Brain microvascular endothelial cell (primary cell): ENCODE measurements around the gene PFKFB3.

Experiments used
- DNase-seq: peaks from one replicate; pipeline ENCODE4 v3.0.0-alpha.2; 2020
- H3K27ac ChIP-seq: fragments of 250-450 bp; sonication (Bioruptor Pico); 2 replicates; pipeline ENCODE4 v1.5.1; 2020; ENCODE audit warnings: mild to moderate bottlenecking, moderate library complexity
- H3K27me3 ChIP-seq: fragments of 250-450 bp; sonication (Bioruptor Pico); replicated peaks from 2 replicates; pipeline ENCODE4 v1.5.1; 2020; ENCODE audit warnings: mild to moderate bottlenecking
- H3K36me3 ChIP-seq: fragments of 250-450 bp; sonication (Bioruptor Pico); replicated peaks from 2 replicates; pipeline ENCODE4 v1.5.1; 2020; ENCODE audit warnings: mild to moderate bottlenecking
- H3K4me3 ChIP-seq: 2 replicates; pipeline ENCODE4 v1.5.1; 2011; ENCODE audit warnings: low read depth, mild to moderate bottlenecking, control low read depth, low read length, moderate library complexity
- CTCF ChIP-seq: IDR thresholded peaks from 2 replicates; pipeline ENCODE4 v1.5.1; 2011; ENCODE audit warnings: low read depth, mild to moderate bottlenecking, moderate library complexity, low read length, control low read depth, inconsistent platforms; ENCODE audit errors: missing control alignments
- in situ Hi-C: cut with HindIII; loops from 2 replicates; pipeline ENCODE4 v1.10.0; 2017; ENCODE audit warnings: low sequenced_read_pairs, low pct_ligation_motif_present

Gene PFKFB3

DNA sequence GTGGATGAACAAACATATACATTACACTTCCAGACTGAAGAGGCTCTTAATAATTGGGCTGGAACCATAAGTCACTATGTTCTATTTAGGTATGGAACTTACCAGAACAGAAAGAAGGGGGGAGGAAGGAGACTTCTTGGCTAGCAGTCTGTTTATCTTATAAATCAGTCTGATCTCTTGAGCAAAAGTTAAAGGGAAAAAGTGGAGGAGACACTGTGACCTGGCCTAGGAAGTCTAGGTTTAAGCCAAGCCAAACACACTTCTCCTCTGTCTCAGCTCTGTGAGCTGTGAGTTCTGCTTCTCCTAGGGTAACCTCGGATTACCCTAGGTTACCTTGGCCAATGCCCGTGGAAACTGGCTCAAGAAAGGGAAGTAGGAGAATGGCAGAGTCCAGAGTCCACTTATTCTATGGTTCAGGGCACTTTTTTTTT, 95.2 kb downstream of the PFKFB3 start:
- no peak for DNase-seq
- no peak overlapping the region for H3K4me3 ChIP-seq
- H3K27me3 ChIP-seq, result no peaks in the 10 kb centered on the region
- H3K27ac ChIP-seq, result no peak overlapping the region
- in situ Hi-C loops, result no loop called here
- no peak for TF ChIP-seq CTCF
- no peaks in the 10 kb centered on the region for H3K36me3 ChIP-seq

DNA sequence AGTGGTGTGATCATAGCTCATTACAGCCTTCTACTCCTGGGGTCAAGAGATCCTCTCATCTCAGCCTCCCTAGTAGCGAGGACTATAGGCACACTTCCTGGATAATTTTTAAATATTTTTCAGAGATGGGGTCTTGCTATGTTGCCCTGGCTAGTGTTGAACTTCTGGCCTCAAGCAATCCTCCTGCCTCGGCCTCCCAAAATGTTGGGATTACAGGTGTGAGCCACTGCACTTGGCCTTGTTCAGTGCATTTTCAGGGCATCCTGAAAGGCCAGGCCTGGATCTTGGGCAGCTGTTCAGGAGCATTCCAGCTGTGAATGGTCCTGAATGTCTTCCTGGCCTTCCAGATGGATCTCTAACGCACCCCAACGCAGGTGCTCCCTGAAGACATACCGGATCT, 95.7 kb downstream of the PFKFB3 start:
- H3K4me3 ChIP-seq, result no peak overlapping the region
- no peak for TF ChIP-seq CTCF
- H3K27me3 ChIP-seq, result no peaks in the 10 kb centered on the region
- no peak overlapping the region for H3K27ac ChIP-seq
- no peaks in the 10 kb centered on the region for H3K36me3 ChIP-seq
- DNase-seq, result no peak
- in situ Hi-C loops, result no loop called here

DNA sequence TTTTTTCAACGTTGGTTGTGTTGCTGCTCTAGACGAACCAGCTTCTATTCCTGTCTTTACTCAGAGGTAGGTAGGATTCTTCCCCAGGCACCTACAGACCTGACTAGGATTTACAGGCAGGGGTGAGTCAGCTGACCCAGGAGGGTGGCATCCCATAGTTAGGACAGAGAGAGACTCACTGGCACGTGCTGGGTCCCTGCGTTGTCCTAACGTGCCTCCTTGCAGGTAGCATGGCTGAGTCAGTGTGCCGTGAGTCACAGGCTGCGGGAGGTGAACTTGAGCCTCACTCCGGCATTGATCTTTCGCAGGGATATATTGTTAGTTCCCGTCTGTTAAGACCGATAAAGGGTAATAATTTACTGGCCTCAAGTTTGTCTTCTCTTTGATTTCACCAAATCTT, 96.5 kb downstream of the PFKFB3 start:
- Histone ChIP-seq H3K27ac (no peak overlapping the region), H3K4me3 (no peak overlapping the region), H3K36me3 (no peaks in the 10 kb centered on the region), H3K27me3 (no peaks in the 10 kb centered on the region)
- in situ Hi-C loops, result no loop called here
- no peak for TF ChIP-seq CTCF
- DNase-seq, result no peak

- Histone ChIP-seq H3K36me3 (no peaks in the 10 kb centered on the region), H3K4me3 (no peak overlapping the region), H3K27me3 (no peaks in the 10 kb centered on the region), H3K27ac (no peak overlapping the region)
- no peak for TF ChIP-seq CTCF
- no peak for DNase-seq
- in situ Hi-C loops, result no loop called here
Observed at GRCh38 chr10:6299743-6300105, 97.0 kb downstream of the PFKFB3 start.

- Histone ChIP-seq H3K27me3 (no peaks in the 10 kb centered on the region), H3K36me3 (no peaks in the 10 kb centered on the region), H3K4me3 (no peak overlapping the region), H3K27ac (no peak overlapping the region)
- no peak for DNase-seq
- no peak for TF ChIP-seq CTCF
- in situ Hi-C loops, result no loop called here
Observed at GRCh38 chr10:6300106-6300783, 97.5 kb downstream of the PFKFB3 start.
